Mucosa of descending colon (tissue), 3 donors: ENCODE measurements around the gene PRSS8. TPM values are rescaled to one million over a fixed set of nuclear protein-coding genes. Genes with fewer than 3 reads are reported as not detected.

Experiments used
- ATAC-seq: fragments of 200-7000 bp; cut with Tn5 transposase; one replicate; pipeline ENCODE4 v1.9.1; 2020; ENCODE audit warnings: mild to moderate bottlenecking, moderate library complexity
- DNase-seq, 3 donors: peaks; one replicate each; pipeline ENCODE4 v3.0.0-alpha.2; 2020
- H3K36me3 ChIP-seq: fragments of 200-600 bp; one replicate; pipeline ENCODE4 v1.8.0; 2021; ENCODE audit warnings: low read depth, mild to moderate bottlenecking
- H3K4me1 ChIP-seq: fragments of 200-600 bp; one replicate; pipeline ENCODE4 v1.8.0; 2021; ENCODE audit warnings: low read depth, mild to moderate bottlenecking
- H3K4me3 ChIP-seq: fragments of 200-600 bp; one replicate; pipeline ENCODE4 v1.8.0; 2021; ENCODE audit warnings: mild to moderate bottlenecking
- H3K9me3 ChIP-seq: fragments of 200-600 bp; one replicate; pipeline ENCODE4 v1.8.0; 2021; ENCODE audit warnings: mild to moderate bottlenecking
- CTCF ChIP-seq: fragments of 200-600 bp; IDR thresholded peaks from one replicate; pipeline ENCODE4 v1.8.0; 2022; ENCODE audit warnings: antibody characterized with exemption, mild to moderate bottlenecking
- intact Hi-C, 2 donors: fragments of 100-400 bp; cut with DNase I in 1 of 2; cut with micrococcal nuclease in 1 of 2; formaldehyde crosslinking; loops; one replicate each; pipeline versions ENCODE4 v1.11.0 to v1.11.1; 2022; cut with DNase I, micrococcal nuclease
- total RNA-seq, 3 donors: library from RNA; stranded (reverse); fragmentation: NEBNext Ultra II Directional in 2 of 3; extraction: Animal tissue kit (Norgen Biotek cat#: 25700) in 2 of 3; gene quantifications; one replicate each; pipeline versions ENCODE4 v1.2.1 to v1.2.4, GENCODE V29; 2021 to 2023
- donor health status: DM: no; HTN: no; CAD: no; lungs with moderate emphysema.
- donor health status: DM: no; HTN: no; CAD: no.
- donor health status: DM: no; HTN: yes; CAD: no.

PRSS8 gene
- total RNA-seq, 3 donors from 2014 or later: 163 to 482 (median 422) TPM

- ATAC-seq (no peak), DNase-seq (no peak)
- H3K36me3 ChIP-seq: no peaks in the 10 kb centered on the region
- no peaks in the 10 kb centered on the region for H3K4me1 ChIP-seq
- no peak overlapping the region for H3K4me3 ChIP-seq
- H3K9me3 ChIP-seq: no peaks in the 10 kb centered on the region
- no peak for TF ChIP-seq CTCF
- intact Hi-C loops: no loop called here
Observed at GRCh38 chr16:31085411-31085810, 50.1 kb downstream of the PRSS8 start.

DNA sequence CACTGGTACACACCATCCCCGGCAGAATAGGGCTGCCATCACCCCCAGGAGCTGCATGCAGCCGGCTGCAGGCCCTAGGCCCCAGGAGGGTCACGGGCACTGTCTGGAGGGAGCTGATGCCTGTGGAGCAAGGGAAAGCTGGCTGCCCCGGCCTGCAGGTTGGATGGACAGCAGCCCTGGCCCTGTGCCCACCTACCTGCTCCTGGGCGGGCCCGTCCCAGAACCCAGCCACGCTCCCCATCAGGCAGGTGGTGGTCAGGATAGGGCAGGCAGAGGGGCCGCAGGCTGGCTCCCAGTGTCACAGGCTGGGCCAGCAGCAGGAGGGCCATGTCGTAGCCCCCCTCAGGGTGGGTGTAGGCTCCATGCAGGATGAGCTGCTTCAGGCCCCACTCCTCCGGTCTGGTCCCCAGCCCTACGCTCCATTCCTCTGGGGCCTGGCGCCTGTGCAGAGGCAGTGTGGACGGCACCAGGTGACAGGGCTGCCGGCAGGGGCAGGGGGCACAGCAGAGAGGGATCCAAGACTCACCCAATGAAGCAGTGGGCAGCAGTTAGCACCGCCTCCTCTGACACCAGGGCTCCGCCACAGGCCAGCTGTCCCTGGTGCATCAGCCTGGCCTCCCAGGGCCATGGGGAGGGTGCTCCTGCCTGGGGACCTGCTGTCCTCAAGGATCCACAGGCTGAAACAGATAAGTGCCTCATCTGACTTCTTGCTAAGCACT, 50.8 kb downstream of the PRSS8 start:
- intact Hi-C loops: no loop called here
- Histone ChIP-seq H3K4me1 (no peaks in the 10 kb centered on the region), H3K4me3 (no peak overlapping the region), H3K36me3 (peaks cover 3% of the 10 kb centered on the region), H3K9me3 (no peaks in the 10 kb centered on the region)
- no peak for TF ChIP-seq CTCF
- ATAC-seq (no peak), DNase-seq (no peak)

- intact Hi-C loops: no loop called here
- Histone ChIP-seq H3K4me3 (no peak overlapping the region), H3K9me3 (no peaks in the 10 kb centered on the region), H3K36me3 (peaks cover 3% of the 10 kb centered on the region), H3K4me1 (no peaks in the 10 kb centered on the region)
- DNase-seq (no peak), ATAC-seq (no peak)
- TF ChIP-seq CTCF: no peak
Observed at GRCh38 chr16:31083981-31084380, 51.5 kb downstream of the PRSS8 start.

DNA sequence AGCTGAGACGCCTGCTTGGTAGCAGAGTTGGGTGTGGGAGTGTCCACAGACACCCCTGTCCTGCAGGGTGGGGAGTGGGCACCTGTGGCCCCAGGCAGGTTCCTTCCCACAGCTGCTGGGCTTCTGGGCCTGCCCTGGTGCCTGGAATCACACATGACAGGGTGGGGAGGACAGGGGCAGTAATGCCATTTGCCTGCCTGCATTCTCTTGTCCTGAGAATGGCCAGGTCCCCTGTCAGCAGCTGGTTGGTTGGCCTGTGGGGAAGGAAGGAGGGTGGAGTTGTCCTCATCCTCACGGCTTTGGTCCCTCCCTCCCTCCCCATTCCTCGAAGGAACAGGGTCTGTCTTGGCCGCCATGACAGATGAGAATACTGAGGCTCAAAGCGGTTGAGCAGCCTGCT, 52.0 kb downstream of the PRSS8 start:
- Histone ChIP-seq H3K4me3 (no peak overlapping the region), H3K4me1 (no peaks in the 10 kb centered on the region), H3K36me3 (peaks cover 3% of the 10 kb centered on the region), H3K9me3 (no peaks in the 10 kb centered on the region)
- no peak for ATAC-seq
- intact Hi-C loops: no loop called here
- DNase-seq: no peak
- TF ChIP-seq CTCF: no peak

- Histone ChIP-seq H3K36me3 (peaks cover 3% of the 10 kb centered on the region), H3K4me3 (no peak overlapping the region), H3K4me1 (no peaks in the 10 kb centered on the region), H3K9me3 (no peaks in the 10 kb centered on the region)
- DNase-seq: no peak
- intact Hi-C loops: no loop called here
- ATAC-seq: no peak
- no peak for TF ChIP-seq CTCF
Observed at GRCh38 chr16:31083081-31083480, 52.4 kb downstream of the PRSS8 start.
